Vagina (tissue), 2 donors: ENCODE data around the gene LRRFIP1. TPM values are rescaled to one million over a fixed set of nuclear protein-coding genes. Genes with fewer than 3 reads are reported as not detected.

ENCODE experiments used
- DNase-seq, 2 donors: peaks; one replicate each; pipeline ENCODE4 v3.0.0-alpha.2; 2017; ENCODE audit errors: extremely low spot score in 2 of 2
- H3K27ac ChIP-seq: fragments of 200-600 bp; sonication (generic); one replicate; pipeline ENCODE4 v1.5.1; 2019
- H3K27me3 ChIP-seq: fragments of 200-600 bp; sonication (generic); one replicate; pipeline ENCODE4 v1.5.1; 2019
- H3K36me3 ChIP-seq, 2 donors: fragments of 200-600 bp; sonication (generic); one replicate each; pipeline ENCODE4 v1.5.1; 2017 to 2019
- H3K4me1 ChIP-seq: fragments of 200-600 bp; sonication (generic); one replicate; pipeline ENCODE4 v1.5.1; 2019
- H3K4me3 ChIP-seq, 2 donors: fragments of 200-600 bp; sonication (generic); 1 replicate in 1 of 2; 2 replicates in 1 of 2; pipeline ENCODE4 v1.5.1; 2016 to 2019
- H3K9me3 ChIP-seq: fragments of 200-600 bp; sonication (generic); one replicate; pipeline ENCODE4 v1.5.1; 2019
- CTCF ChIP-seq, 3 experiments: fragments of 450-650 bp in 2 of 3; fragments of 200-600 bp in 1 of 3; sonication (generic) in 1 of 3; IDR thresholded peaks; one replicate each; pipeline ENCODE4 v1.5.1; 2017 to 2019; ENCODE audit warnings: antibody characterized with exemption in 3 of 3, mild to moderate bottlenecking in 2 of 3, moderate library complexity in 2 of 3
- POLR2A ChIP-seq, 2 donors: fragments of 450-650 bp; IDR thresholded peaks; one replicate each; pipeline ENCODE4 v1.6.1; 2017; ENCODE audit warnings: antibody characterized with exemption in 2 of 2, mild to moderate bottlenecking in 2 of 2, moderate library complexity in 2 of 2
- POLR2AphosphoS5 ChIP-seq, 2 donors: sonication (generic); formaldehyde crosslinking; IDR thresholded peaks; one replicate each; pipeline ENCODE4 v1.9.0; 2017; ENCODE audit warnings: antibody characterized with exemption in 2 of 2, mild to moderate bottlenecking in 2 of 2, low read depth in 1 of 2; ENCODE audit not compliant: insufficient read depth in 1 of 2
- intact Hi-C: fragments of 100-400 bp; cut with DNase I; formaldehyde crosslinking; loops from one replicate; pipeline ENCODE4 v1.15.1; 2023
- total RNA-seq: library from RNA; depleted of rRNA; stranded (reverse); fragments of >200 nt; gene quantifications from one replicate; pipeline ENCODE4 v1.2.3, GENCODE V29; 2016

Gene LRRFIP1
- total RNA-seq, 1 donor from 2014 or later, result 132 TPM

- intact Hi-C loops, result no loop called here
- DNase-seq, result peak in 1 of 2 donors; percentile 40
- H3K36me3 ChIP-seq, result peaks cover 0 to 3% of the 10 kb centered on the region in 2 donors
- H3K4me3 ChIP-seq, result no peak overlapping the region
- TF ChIP-seq CTCF (IDR thresholded peaks at IDR 0.05) (no peak), POLR2AphosphoS5 (IDR thresholded peaks at IDR 0.05; ENCODE audit: insufficient read depth in 1 of 2, low read depth in 1 of 2) (no peak), POLR2A (IDR thresholded peaks at IDR 0.05) (no peak)
- H3K27me3 ChIP-seq, result no peaks in the 10 kb centered on the region
- peaks cover 48% of the 10 kb centered on the region for H3K4me1 ChIP-seq
- H3K9me3 ChIP-seq, result no peaks in the 10 kb centered on the region
- H3K27ac ChIP-seq, result peak overlapping the region; percentile 83
Measured at GRCh38 chr2:237708961-237709360, 81.6 kb downstream of the LRRFIP1 start.

- intact Hi-C loops, result no loop called here
- H3K27me3 ChIP-seq, result no peaks in the 10 kb centered on the region
- H3K4me3 ChIP-seq, result no peak overlapping the region
- TF ChIP-seq POLR2AphosphoS5 (IDR thresholded peaks at IDR 0.05; ENCODE audit: insufficient read depth in 1 of 2, low read depth in 1 of 2) (no peak), POLR2A (IDR thresholded peaks at IDR 0.05) (no peak), CTCF (IDR thresholded peaks at IDR 0.05) (no peak)
- peaks cover 0 to 3% of the 10 kb centered on the region in 2 donors for H3K36me3 ChIP-seq
- H3K9me3 ChIP-seq, result no peaks in the 10 kb centered on the region
- peaks cover 40% of the 10 kb centered on the region for H3K4me1 ChIP-seq
- H3K27ac ChIP-seq, result no peak overlapping the region
- peak in 1 of 2 donors; percentile 80 for DNase-seq
Measured at GRCh38 chr2:237711458-237712150, 84.2 kb downstream of the LRRFIP1 start.

GRCh38 chr2:237712477-237713377 lies 85.3 kb downstream of the LRRFIP1 start:
- no peak for TF ChIP-seq POLR2AphosphoS5 (IDR thresholded peaks at IDR 0.05; ENCODE audit: insufficient read depth in 1 of 2, low read depth in 1 of 2)
- no peak for TF ChIP-seq POLR2A (IDR thresholded peaks at IDR 0.05)
- TF ChIP-seq CTCF (IDR thresholded peaks at IDR 0.05), result no peak
- peak in 1 of 2 donors; percentile 58 for DNase-seq
- Histone ChIP-seq H3K36me3 (peaks cover 0 to 3% of the 10 kb centered on the region in 2 donors), H3K4me3 (no peak overlapping the region), H3K27ac (no peak overlapping the region), H3K4me1 (peaks cover 29% of the 10 kb centered on the region), H3K9me3 (no peaks in the 10 kb centered on the region), H3K27me3 (no peaks in the 10 kb centered on the region)
- intact Hi-C loops, result no loop called here

- DNase-seq, result peak in 1 of 2 donors; percentile 87
Measured at GRCh38 chr2:237714690-237715458, 87.5 kb downstream of the LRRFIP1 start.

More at GRCh38 chr2:237714690-237715458, 87.5 kb downstream of the LRRFIP1 start:
- H3K36me3 ChIP-seq, result no peaks in the 10 kb centered on the region
- peaks cover 18% of the 10 kb centered on the region for H3K4me1 ChIP-seq
- intact Hi-C loops, result no loop called here
- peak in 1 of 2 donors; percentile 33 for TF ChIP-seq POLR2AphosphoS5 (IDR thresholded peaks at IDR 0.05; ENCODE audit: insufficient read depth in 1 of 2, low read depth in 1 of 2)
- TF ChIP-seq CTCF (IDR thresholded peaks at IDR 0.05), result no peak
- H3K9me3 ChIP-seq, result no peaks in the 10 kb centered on the region
- H3K27ac ChIP-seq, result peak overlapping the region; percentile 61
- H3K27me3 ChIP-seq, result no peaks in the 10 kb centered on the region
- H3K4me3 ChIP-seq, result no peak overlapping the region
